GM21786 (cell line): ENCODE measurements around the gene NEK9.
"Not testable (repeated sequence)": the region's sequence is repeated elsewhere in the genome, so short reads cannot be mapped to it uniquely, and the experiment has no call there.

Experiments
- ATAC-seq: cut with Tn5 transposase; IDR thresholded peaks from one replicate; pipeline ENCODE4 v1.9.1; 2021; ENCODE audit not compliant: unreplicated experiment

NEK9 gene

GRCh38 chr14:75147423-75148071 is 20.7 kb upstream of the NEK9 start:
- ATAC-seq, result no peak

DNA sequence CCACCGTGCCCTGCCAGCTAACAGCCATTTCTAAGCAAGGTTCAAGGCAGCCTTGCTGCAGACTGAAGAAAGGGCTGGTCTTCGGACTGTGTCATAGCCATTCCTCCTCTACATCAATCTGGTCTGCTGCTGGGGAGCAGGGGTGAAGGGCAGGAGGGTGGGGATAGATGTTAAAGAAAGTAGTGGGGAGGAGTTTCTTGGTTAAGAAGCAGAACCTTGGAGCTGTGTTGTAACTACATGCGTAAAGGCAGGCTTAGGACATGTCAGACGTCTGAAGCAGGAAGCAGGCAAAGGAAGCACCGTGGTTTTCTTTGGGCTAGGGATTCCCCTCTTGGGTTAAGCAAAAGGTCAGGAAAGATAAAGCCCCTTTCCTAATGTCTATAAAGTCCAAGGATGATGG is 18.1 kb upstream of the NEK9 start:
- no peak for ATAC-seq

DNA sequence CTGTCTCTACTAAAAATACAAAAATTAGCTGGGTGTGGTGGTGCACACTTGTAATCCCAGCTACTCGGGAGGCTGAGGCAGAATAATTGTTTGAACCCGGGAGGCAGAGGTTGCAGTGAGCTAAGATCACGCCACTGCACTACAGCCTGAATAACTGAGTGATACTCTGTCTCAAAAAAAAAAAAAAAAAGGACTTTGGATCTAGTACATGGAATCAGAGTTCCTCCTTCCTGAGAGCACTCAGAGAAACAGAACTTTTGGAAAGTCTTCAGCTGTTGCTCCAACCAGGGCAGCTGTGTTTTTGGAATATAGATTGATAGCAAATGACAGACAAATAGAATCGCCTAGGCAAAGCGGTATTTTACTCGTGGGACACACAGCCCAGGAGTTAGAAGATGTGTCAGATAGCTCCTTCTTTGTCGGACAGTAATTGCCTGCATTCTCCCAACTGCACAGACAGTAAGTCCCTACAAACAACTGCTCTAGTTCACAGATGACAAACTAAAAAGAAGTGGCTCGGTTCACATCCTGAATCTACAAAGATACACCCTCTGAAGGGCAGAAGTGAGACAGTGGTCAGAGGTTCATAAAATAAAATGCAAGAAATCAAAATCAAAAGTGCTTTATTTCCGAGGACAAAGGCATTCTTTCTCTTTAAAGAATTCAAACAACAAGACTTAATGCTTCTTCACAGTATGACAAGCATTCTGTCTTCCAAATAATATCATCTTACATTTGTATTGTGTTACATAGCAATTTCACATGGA is 17.1 kb upstream of the NEK9 start:
- ATAC-seq, result no peak

- no peak for ATAC-seq
These were observed 15.6 kb upstream of the NEK9 start for GRCh38 chr14:75142494-75142893.

- no peak for ATAC-seq
These were observed 15.1 kb upstream of the NEK9 start for GRCh38 chr14:75141967-75142366.

DNA sequence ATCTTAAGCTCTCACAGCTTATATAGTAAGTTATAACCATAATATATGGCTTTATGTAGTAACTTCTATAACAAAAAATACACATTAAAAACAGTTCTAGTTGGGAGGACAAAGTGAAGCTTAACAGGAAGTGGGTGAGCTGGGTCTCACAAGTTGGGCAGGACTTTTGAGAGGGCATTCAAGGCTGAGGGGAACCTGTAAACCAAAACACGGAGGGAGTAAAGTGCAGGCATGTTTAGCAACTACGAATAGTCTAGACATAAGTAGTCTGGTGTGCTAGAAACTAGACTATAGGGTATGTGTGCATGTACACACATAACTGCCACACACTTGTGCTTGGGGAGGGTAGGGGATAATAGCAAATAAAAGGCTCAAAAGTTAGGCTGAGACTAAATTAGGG is 14.2 kb upstream of the NEK9 start:
- no peak for ATAC-seq

GRCh38 chr14:75140620-75141019 is 13.8 kb upstream of the NEK9 start:
- ATAC-seq, result no peak

DNA sequence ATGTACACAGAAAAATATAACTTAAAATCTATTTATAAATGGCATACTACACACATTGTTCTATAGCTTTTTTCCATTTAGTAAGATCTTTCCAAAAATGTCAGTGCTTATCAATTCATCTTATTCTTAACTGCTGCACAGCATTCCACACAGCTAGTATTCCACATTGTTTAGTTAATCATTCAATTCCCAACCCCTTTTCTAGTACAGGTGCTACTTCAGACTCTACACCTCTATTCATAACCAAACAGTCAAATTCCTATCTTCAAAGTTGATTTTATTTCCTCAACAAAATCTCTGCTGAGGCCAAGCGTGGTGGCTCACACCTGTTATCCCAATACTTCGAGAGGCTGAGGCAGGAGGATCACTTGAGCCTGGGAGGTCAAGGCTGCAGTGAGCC is 12.3 kb upstream of the NEK9 start:
- ATAC-seq, result no peak

GRCh38 chr14:75138492-75138891 is 11.6 kb upstream of the NEK9 start:
- no peak for ATAC-seq

DNA sequence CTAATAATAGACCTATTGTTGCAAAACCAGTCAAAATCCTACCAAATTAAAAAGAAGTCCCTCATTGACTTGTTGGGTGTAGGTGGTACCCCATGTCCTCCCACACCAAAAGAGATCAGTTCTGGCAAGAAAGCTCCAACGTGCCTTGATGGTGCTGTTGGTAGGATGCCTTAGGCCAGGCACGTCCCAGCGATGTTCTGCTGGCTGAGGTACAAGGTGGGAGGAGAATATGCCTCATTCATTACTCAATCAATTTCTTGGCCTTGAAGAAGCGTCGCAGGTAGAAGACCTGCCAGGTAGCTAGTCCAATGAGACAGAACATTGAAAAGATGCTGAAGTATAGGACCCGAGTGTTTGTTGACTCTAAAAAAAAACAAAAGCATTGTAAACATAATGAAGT is 7.8 kb upstream of the NEK9 start:
- ATAC-seq, result no peak

DNA sequence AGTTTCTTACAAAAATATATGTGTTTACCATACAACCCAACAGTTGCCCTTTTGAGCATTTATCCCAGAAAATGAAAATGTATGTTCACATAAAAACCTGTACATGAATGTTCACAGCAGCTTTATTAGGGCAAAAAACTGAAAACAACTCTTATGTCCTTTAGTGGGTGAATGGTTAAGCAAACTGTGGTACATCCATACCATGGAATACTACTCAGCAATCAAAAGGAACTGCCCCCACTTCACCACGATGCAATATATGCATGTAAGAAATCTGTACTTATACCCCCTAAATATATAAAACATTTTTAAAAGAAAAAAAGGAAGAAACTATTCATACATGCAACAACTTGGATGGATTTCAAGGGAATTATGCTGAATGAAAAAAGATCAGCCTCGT is 6.7 kb upstream of the NEK9 start:
- no peak for ATAC-seq

DNA sequence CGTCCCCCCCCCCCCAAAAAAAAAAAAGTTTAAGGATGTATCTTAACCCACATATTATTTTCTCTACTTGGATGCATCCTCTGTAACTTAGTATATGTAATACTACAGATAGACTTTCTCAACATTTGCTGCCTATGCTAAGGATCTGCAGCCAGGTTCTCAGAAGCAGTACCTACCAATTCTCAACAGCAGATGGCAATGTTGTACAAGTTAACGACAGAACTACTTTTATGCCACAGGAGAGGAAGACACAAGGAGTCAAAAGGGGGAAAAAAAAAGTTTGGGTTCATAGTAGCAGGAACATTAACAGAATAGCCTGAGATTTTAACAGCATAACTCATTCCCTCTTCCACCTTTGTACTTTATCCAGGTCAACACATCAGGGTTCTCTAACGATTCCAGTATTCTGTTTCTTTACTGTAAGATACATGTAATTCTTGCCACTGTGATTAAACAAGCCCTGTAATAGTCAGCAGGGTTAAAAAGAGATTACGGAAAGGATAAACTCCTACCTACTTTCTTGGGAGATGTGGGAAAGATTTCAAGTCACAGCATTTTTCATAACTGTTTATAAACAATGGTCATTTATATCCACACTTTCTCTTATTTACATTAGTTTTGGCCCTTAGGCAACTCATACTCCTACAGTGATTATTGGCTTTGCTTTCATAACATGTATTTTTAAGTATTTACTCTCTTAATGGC is 5.7 kb upstream of the NEK9 start:
- no peak for ATAC-seq

DNA sequence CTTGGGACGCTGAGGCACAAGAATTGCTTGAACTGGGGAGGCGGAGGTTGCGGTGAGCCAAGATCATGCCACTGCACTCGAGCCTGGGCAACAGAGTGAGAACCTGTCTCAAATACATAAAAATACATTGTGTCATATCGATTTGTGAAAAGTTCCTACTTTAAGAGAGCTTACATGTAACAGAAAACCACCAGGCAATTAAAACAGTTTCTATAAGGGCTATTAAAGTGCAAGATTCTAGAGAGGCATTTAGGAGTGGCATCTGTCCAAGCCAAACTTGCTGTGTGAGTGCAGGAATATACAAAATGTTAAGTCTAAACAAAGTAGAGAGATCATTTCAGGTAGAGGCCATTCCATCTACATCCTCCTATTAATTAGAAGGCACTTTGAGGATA is 1.7 kb upstream of the NEK9 start:
- no peak for ATAC-seq

DNA sequence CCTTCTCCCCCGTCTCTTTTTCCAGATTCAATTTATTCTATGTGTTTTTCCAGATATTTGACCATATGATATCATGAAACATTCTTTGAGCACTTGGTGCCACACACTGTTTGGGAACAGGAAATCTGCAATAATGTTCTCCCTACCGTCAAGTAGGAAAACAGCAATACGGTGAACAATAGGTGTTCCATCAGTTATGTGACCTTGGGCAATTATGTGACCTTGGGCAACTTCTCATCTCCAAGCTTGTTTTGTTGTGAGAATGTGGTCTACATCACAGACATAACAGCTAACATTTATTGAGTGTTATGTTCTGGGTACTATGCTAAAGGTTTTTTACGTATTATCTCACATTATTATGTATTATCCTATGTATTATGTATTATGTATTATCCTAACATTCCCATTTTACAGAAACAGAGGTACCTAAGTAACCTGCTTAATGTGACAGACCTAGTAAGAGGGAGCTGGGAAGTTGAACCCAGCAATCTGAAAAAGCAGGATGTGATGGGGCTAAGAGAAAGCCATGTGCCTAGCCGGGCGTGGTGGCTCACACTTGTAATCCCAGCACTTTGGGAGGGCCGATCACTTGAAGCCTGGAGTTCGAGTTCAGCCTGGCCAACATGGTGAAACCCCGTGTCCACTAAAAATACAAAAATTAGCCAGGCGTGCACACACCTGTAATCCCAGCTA is 1.2 kb upstream of the NEK9 start:
- no peak for ATAC-seq

DNA sequence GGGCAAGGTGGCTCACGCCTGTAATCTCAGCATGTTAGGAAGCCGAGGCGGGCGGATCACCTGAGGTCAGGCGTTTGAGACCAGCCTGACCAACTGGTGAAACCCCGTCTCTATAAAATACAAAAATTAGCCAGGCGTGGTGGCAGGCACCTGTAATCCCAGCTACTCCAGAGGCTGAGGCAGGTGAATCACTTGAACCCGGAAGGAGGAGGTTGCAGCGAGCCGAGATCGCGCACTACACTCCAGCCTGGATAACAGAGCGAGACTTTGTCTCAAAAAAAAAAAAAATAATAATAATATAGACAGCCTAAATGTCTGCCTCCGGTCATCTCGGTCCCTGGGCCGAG is 599 bp upstream of the NEK9 start:
- ATAC-seq, result not testable (repeated sequence)

GRCh38 chr14:75126121-75126544 is 715 bp downstream of the NEK9 start:
- ATAC-seq, result no peak

DNA sequence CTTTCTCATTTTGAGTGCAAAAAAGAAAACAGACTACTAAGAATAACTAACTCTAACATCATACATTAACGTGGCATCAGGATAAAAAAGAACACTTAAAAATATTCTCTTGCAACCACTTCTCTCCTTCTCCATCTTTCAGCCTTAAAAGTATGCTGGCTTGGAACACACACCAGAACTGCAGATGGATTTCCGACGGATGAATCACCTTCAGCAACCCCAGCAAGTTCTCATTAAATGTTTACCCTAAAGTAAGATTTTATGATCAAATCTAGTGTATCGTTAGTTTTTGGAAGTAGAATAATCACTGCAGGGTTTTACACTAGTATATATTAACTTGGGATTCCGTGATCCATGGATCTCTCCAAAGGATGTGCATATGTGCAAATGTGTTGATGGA is 1.2 kb downstream of the NEK9 start:
- no peak for ATAC-seq

- no peak for ATAC-seq
These were observed 2.9 kb downstream of the NEK9 start for GRCh38 chr14:75123991-75124390.

DNA sequence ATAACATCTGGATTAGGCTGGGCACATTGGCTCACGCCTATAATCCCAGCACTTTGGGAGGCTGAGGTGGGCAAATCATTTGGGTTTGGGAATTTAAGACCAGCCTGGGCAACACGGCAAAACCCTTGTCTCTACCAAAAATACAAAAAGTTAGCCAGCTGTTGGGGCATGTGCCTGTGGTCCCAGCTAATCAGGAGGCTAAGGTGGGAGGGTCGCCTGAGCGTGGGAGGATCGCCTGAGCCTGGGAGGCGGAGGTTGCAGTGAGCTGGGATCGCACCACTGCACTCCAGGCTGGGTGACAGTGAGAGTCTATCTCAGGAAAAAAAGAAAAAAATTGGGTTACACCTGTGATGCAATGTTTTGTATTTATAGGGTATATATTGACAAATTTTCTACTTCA is 5.3 kb downstream of the NEK9 start:
- ATAC-seq, result no peak

- ATAC-seq, result no peak
These were observed 6.1 kb downstream of the NEK9 start for GRCh38 chr14:75120541-75121291.

- no peak for ATAC-seq
These were observed 7.8 kb downstream of the NEK9 start for GRCh38 chr14:75119056-75119455.
